Liver (tissue), 9 donors: ENCODE measurements around the gene CYSRT1. TPM values are rescaled to one million over a fixed set of nuclear protein-coding genes. Genes with fewer than 3 reads are reported as not detected.

Source experiments
- DNase-seq: peaks from one replicate; pipeline ENCODE4 v3.0.0-alpha.2; 2017; ENCODE audit warnings: low spot score
- H3K27ac ChIP-seq, 2 donors: one replicate each; pipeline ENCODE4 v1.7.0; 2013; ENCODE audit warnings: inconsistent platforms in 2 of 2, low read length in 2 of 2, control low read depth in 1 of 2, low read depth in 1 of 2, mild to moderate bottlenecking in 1 of 2
- H3K27me3 ChIP-seq, 4 donors: one replicate each; pipeline versions ENCODE4 v1.6.1 to v1.7.0; 2013; ENCODE audit warnings: low read length in 3 of 4, inconsistent platforms in 1 of 4, mild to moderate bottlenecking in 1 of 4, moderate library complexity in 1 of 4; ENCODE audit not compliant: control insufficient read depth in 4 of 4, insufficient read depth in 4 of 4
- H3K36me3 ChIP-seq, 4 donors: one replicate each; pipeline versions ENCODE4 v1.6.1 to v1.7.0; 2013; ENCODE audit warnings: low read length in 3 of 4, mild to moderate bottlenecking in 3 of 4, low read depth in 1 of 4, moderate library complexity in 1 of 4; ENCODE audit not compliant: control insufficient read depth in 4 of 4, insufficient read depth in 3 of 4
- H3K4me1 ChIP-seq, 4 donors: one replicate each; pipeline versions ENCODE4 v1.6.1 to v1.7.0; 2013; ENCODE audit warnings: low read length in 3 of 4, mild to moderate bottlenecking in 3 of 4, moderate library complexity in 1 of 4; ENCODE audit not compliant: control insufficient read depth in 4 of 4, insufficient read depth in 4 of 4
- H3K4me3 ChIP-seq, 3 donors: one replicate each; pipeline versions ENCODE4 v1.6.1 to v1.7.0; 2013; ENCODE audit warnings: low read length in 3 of 3, control low read depth in 1 of 3, low read depth in 1 of 3, mild to moderate bottlenecking in 1 of 3
- H3K9ac ChIP-seq, 2 donors: one replicate each; pipeline ENCODE4 v1.7.0; 2013; ENCODE audit warnings: low read length in 2 of 2, mild to moderate bottlenecking in 2 of 2, moderate library complexity in 2 of 2, control low read depth in 1 of 2, low read depth in 1 of 2
- H3K9me3 ChIP-seq, 4 donors: one replicate each; pipeline versions ENCODE4 v1.6.1 to v1.7.0; 2013; ENCODE audit warnings: low read length in 3 of 4; ENCODE audit not compliant: control insufficient read depth in 4 of 4
- ATF3 ChIP-seq: IDR thresholded peaks from 2 replicates; pipeline ENCODE4 v1.6.1; 2016; ENCODE audit warnings: antibody characterized with exemption
- CTCF ChIP-seq: fragments of 150-350 bp; IDR thresholded peaks from 2 replicates; pipeline ENCODE4 v1.5.1; 2017; ENCODE audit warnings: improper control_type of control experiment, low read depth, low read length; ENCODE audit not compliant: missing input control
- EGR1 ChIP-seq, 2 donors: IDR thresholded peaks; 2 replicates each; pipeline ENCODE4 v1.6.1; 2016 to 2018; ENCODE audit warnings: antibody characterized with exemption in 2 of 2, low read depth in 2 of 2
- FOXA1 ChIP-seq: IDR thresholded peaks from 2 replicates; pipeline ENCODE4 v1.6.1; 2016; ENCODE audit warnings: antibody characterized with exemption
- FOXA2 ChIP-seq: IDR thresholded peaks from 2 replicates; pipeline ENCODE4 v1.6.1; 2016; ENCODE audit warnings: antibody characterized with exemption
- GABPA ChIP-seq, 2 donors: IDR thresholded peaks in 1 of 2; conservative IDR thresholded peaks in 1 of 2; 2 replicates each; pipeline ENCODE4 v1.6.1; 2016; ENCODE audit warnings: antibody characterized with exemption in 2 of 2, mild to moderate bottlenecking in 1 of 2, moderate library complexity in 1 of 2
- HNF4A ChIP-seq, 2 donors: conservative IDR thresholded peaks; 2 replicates each; pipeline ENCODE4 v1.6.1; 2016; ENCODE audit warnings: antibody characterized with exemption in 2 of 2, mild to moderate bottlenecking in 2 of 2
- HNF4G ChIP-seq: IDR thresholded peaks from 2 replicates; pipeline ENCODE4 v1.6.1; 2016; ENCODE audit warnings: antibody characterized with exemption
- JUND ChIP-seq, 2 donors: IDR thresholded peaks; 2 replicates each; pipeline ENCODE4 v1.6.1; 2016; ENCODE audit warnings: antibody characterized with exemption in 2 of 2
- MAX ChIP-seq: IDR thresholded peaks from 2 replicates; pipeline ENCODE4 v1.6.1; 2016; ENCODE audit warnings: antibody characterized with exemption
- NR2F2 ChIP-seq: IDR thresholded peaks from 2 replicates; pipeline ENCODE4 v1.6.1; 2016; ENCODE audit warnings: antibody characterized with exemption
- RAD21 ChIP-seq, 2 donors: IDR thresholded peaks; 2 replicates each; pipeline ENCODE4 v1.6.1; 2016; ENCODE audit warnings: antibody characterized with exemption in 2 of 2, mild to moderate bottlenecking in 2 of 2
- REST ChIP-seq: IDR thresholded peaks from 2 replicates; pipeline ENCODE4 v1.6.1; 2016; ENCODE audit warnings: antibody characterized with exemption, mild to moderate bottlenecking
- RXRA ChIP-seq, 2 donors: IDR thresholded peaks; 2 replicates each; pipeline ENCODE4 v1.6.1; 2017 to 2018; ENCODE audit warnings: antibody characterized with exemption in 2 of 2, mild to moderate bottlenecking in 1 of 2
- SP1 ChIP-seq: IDR thresholded peaks from 2 replicates; pipeline ENCODE4 v1.6.1; 2018; ENCODE audit warnings: antibody characterized with exemption, mild to moderate bottlenecking
- TAF1 ChIP-seq: conservative IDR thresholded peaks from 2 replicates; pipeline ENCODE4 v1.6.1; 2016; ENCODE audit warnings: antibody characterized with exemption, mild to moderate bottlenecking
- YY1 ChIP-seq: IDR thresholded peaks from 2 replicates; pipeline ENCODE4 v1.6.1; 2016; ENCODE audit warnings: antibody characterized with exemption, mild to moderate bottlenecking
- ZBTB33 ChIP-seq: IDR thresholded peaks from 2 replicates; pipeline ENCODE4 v1.6.1; 2016; ENCODE audit warnings: antibody characterized with exemption
- WGBS: extraction: QIAGEN DNeasy Blood & Tissue Kit; methylation state at CpG from one replicate; pipeline ENCODE4 v1.1.7; 2013; 5-methylcytosine and 5-hydroxymethylcytosine counted together
- polyA plus RNA-seq, 2 donors: library from polyadenylated mRNA; stranded (reverse) in 1 of 2; unstranded in 1 of 2; fragments of 200-250 nt in 1 of 2; fragments of >200 nt in 1 of 2; fragmentation: Nextera tagmentation in 1 of 2; extraction: Ambion mirVana in 1 of 2; gene quantifications; one replicate each; pipeline versions ENCODE4 v1.2.1 to v1.2.3, GENCODE V29; 2013 to 2015
- total RNA-seq, 2 donors: library from RNA; depleted of rRNA; stranded (reverse); fragments of >200 nt; gene quantifications; one replicate each; pipeline ENCODE4 v1.2.3, GENCODE V29; 2014
- donor health status: healthy.
- donor health status: healthy.
- donor health status: healthy.
- donor health status: healthy.
- donor health status: healthy.

The CYSRT1 gene
- total and polyA plus RNA-seq, 4 donors, result 0.14 to 0.50 (median 0.20) TPM

- Histone ChIP-seq H3K9ac (peak overlapping the region in 1 of 2 donors; percentile 42), H3K36me3 (no peaks in the 10 kb centered on the region), H3K9me3 (no peaks in the 10 kb centered on the region), H3K27ac (peak overlapping the region; percentile 57 to 84), H3K4me3 (peak overlapping the region; percentile 67 to 88 (median 86)), H3K27me3 (no peaks in the 10 kb centered on the region), H3K4me1 (peaks cover 10 to 25% (median 18%) of the 10 kb centered on the region in 4 donors)
- TF ChIP-seq HNF4A (conservative IDR thresholded peaks at IDR 0.05) (peak; percentile 13 to 24), ZBTB33 (no peak), RXRA (IDR thresholded peaks at IDR 0.05) (peak; percentile 25 to 28), EGR1 (IDR thresholded peaks at IDR 0.05; ENCODE audit: low read depth in 2 of 2) (peak; percentile 43 to 56), GABPA (IDR thresholded peaks at IDR 0.05 in 1 of 2, conservative IDR thresholded peaks at IDR 0.05 in 1 of 2) (peak; percentile 91 to 96), MAX (no peak), YY1 (peak; percentile 91), SP1 (peak; percentile 73), HNF4G (no peak), REST (peak; percentile 67), ATF3 (no peak), RAD21 (IDR thresholded peaks at IDR 0.05) (peak in 1 of 2 donors; percentile 26)
- DNase-seq, result peak; percentile 97
- 1% methylated on average over 63 of the region's 63 CpGs for WGBS
These were observed 1.6 kb upstream of the CYSRT1 start for GRCh38 chr9:137223078-137223970.

- H3K36me3 ChIP-seq, result no peaks in the 10 kb centered on the region
- H3K27ac ChIP-seq, result no peak overlapping the region
- no peaks in the 10 kb centered on the region for H3K9me3 ChIP-seq
- 83% methylated on average over 21 of the region's 21 CpGs for whole genome bisulfite sequencing
- H3K4me3 ChIP-seq, result no peak overlapping the region
- DNase-seq, result no peak
- no peak overlapping the region for H3K9ac ChIP-seq
- H3K27me3 ChIP-seq, result no peaks in the 10 kb centered on the region
- H3K4me1 ChIP-seq, result peaks cover 10 to 23% (median 14%) of the 10 kb centered on the region in 4 donors
- TF ChIP-seq MAX (no peak), JUND (IDR thresholded peaks at IDR 0.05) (no peak), EGR1 (IDR thresholded peaks at IDR 0.05; ENCODE audit: low read depth in 2 of 2) (no peak), YY1 (no peak), RXRA (IDR thresholded peaks at IDR 0.05) (no peak), ATF3 (no peak), NR2F2 (no peak), CTCF (no peak), FOXA2 (no peak), FOXA1 (no peak), HNF4A (conservative IDR thresholded peaks at IDR 0.05) (no peak), HNF4G (no peak), SP1 (no peak), GABPA (IDR thresholded peaks at IDR 0.05 in 1 of 2, conservative IDR thresholded peaks at IDR 0.05 in 1 of 2) (no peak), TAF1 (no peak)
These were observed 841 bp downstream of the CYSRT1 start for GRCh38 chr9:137225699-137226331.
